ENCODE data around the gene PC. TPM values are rescaled to one million over a fixed set of nuclear protein-coding genes. Genes with fewer than 3 reads are reported as not detected.

The PC gene
- total RNA-seq, 2 experiments from 2014 or later: 5.6 to 6.5 TPM

- no peak overlapping the region for H3K27ac Mint-ChIP-seq
- CTCF ChIA-PET: interaction anchor here (1.1 to 1.8 kb wide), 2 partner anchors 10 to 12 kb away, joined by 7 read pairs; no protein-coding TSS in a partner anchor
- TF ChIP-seq CTCF (IDR thresholded peaks at IDR 0.05): no peak
- intact Hi-C loops (cut with micrococcal nuclease): no loop called here
- H3K4me1 Mint-ChIP-seq (ENCODE audit: low read depth): peaks cover 11% of the 10 kb centered on the region
- DNase-seq (no peak), ATAC-seq (no peak)
- POLR2A ChIA-PET: interaction anchor here (1.5 kb wide), 1 partner anchor 9 kb away, joined by 4 read pairs; no protein-coding TSS in a partner anchor
- no peaks in the 10 kb centered on the region for H3K27me3 Mint-ChIP-seq
- H3K36me3 Mint-ChIP-seq (ENCODE audit: low read depth): no peaks in the 10 kb centered on the region
- no peak overlapping the region for H3K4me3 Mint-ChIP-seq
- no peaks in the 10 kb centered on the region for H3K9me3 Mint-ChIP-seq
Observed at GRCh38 chr11:66870616-66871520, 87.3 kb downstream of the PC start.

GRCh38 chr11:66870131-66870530 lies 88.1 kb downstream of the PC start:
- POLR2A ChIA-PET: interaction anchor here (0.8 to 1.5 kb wide), 3 partner anchors 8 to 27 kb away, joined by 3 to 4 read pairs (median 3); no protein-coding TSS in a partner anchor
- TF ChIP-seq CTCF (IDR thresholded peaks at IDR 0.05): no peak

GRCh38 chr11:66869567-66869870 lies 88.7 kb downstream of the PC start:
- POLR2A ChIA-PET: interaction anchor here (0.8 to 1.5 kb wide), 3 partner anchors 9 to 27 kb away, joined by 3 to 4 read pairs (median 3); no protein-coding TSS in a partner anchor
- TF ChIP-seq CTCF (IDR thresholded peaks at IDR 0.05): no peak
- DNase-seq (no peak), ATAC-seq (no peak)
- intact Hi-C loops (cut with micrococcal nuclease): no loop called here
- Mint-ChIP-seq H3K27me3 (no peaks in the 10 kb centered on the region), H3K4me3 (no peak overlapping the region), H3K4me1 (ENCODE audit: low read depth) (peaks cover 11% of the 10 kb centered on the region), H3K36me3 (ENCODE audit: low read depth) (no peaks in the 10 kb centered on the region), H3K9me3 (no peaks in the 10 kb centered on the region), H3K27ac (no peak overlapping the region)
- CTCF ChIA-PET: interaction anchor here (1.2 to 1.8 kb wide), 3 partner anchors 11 to 36 kb away, joined by 3 to 7 read pairs (median 3); no protein-coding TSS in a partner anchor

More at GRCh38 chr11:66870131-66870530, 88.1 kb downstream of the PC start:
- no peak for DNase-seq
- CTCF ChIA-PET: interaction anchor here (1.1 to 1.8 kb wide), 4 partner anchors 11 to 36 kb away, joined by 3 to 7 read pairs (median 5); no protein-coding TSS in a partner anchor
- Mint-ChIP-seq H3K27ac (no peak overlapping the region), H3K27me3 (no peaks in the 10 kb centered on the region), H3K4me3 (no peak overlapping the region), H3K4me1 (ENCODE audit: low read depth) (peaks cover 11% of the 10 kb centered on the region), H3K9me3 (no peaks in the 10 kb centered on the region), H3K36me3 (ENCODE audit: low read depth) (no peaks in the 10 kb centered on the region)
- no peak for ATAC-seq
- intact Hi-C loops (cut with micrococcal nuclease): no loop called here

- Mint-ChIP-seq H3K4me1 (ENCODE audit: low read depth) (peaks cover 11% of the 10 kb centered on the region), H3K27ac (peak overlapping the region; percentile 30), H3K9me3 (no peaks in the 10 kb centered on the region), H3K27me3 (no peaks in the 10 kb centered on the region), H3K36me3 (ENCODE audit: low read depth) (no peaks in the 10 kb centered on the region), H3K4me3 (no peak overlapping the region)
- intact Hi-C loops (cut with micrococcal nuclease): no loop called here
- ChIA-PET CTCF (interaction anchor here (1.2 to 1.8 kb wide), 3 partner anchors 12 to 35 kb away, joined by 3 to 7 read pairs (median 3); no protein-coding TSS in a partner anchor), POLR2A (interaction anchor here (0.8 to 1.0 kb wide), 2 partner anchors 9 to 26 kb away, joined by 3 read pairs; no protein-coding TSS in a partner anchor)
- ATAC-seq: peak; percentile 99
- peak; percentile 95 for DNase-seq
- TF ChIP-seq CTCF (IDR thresholded peaks at IDR 0.05): peak; percentile 93
Observed at GRCh38 chr11:66868726-66869566, 89.2 kb downstream of the PC start.
